HepG2 (cell line): Measurements from ENCODE around the gene ITK. TPM values are rescaled to one million over a fixed set of nuclear protein-coding genes. Genes with fewer than 3 reads are reported as not detected.

Experiments used
- ATF1 ChIP-seq: IDR thresholded peaks from 2 replicates; pipeline ENCODE4 v1.6.1; 2016; ENCODE audit warnings: mild to moderate bottlenecking, control low read depth
- DR1 ChIP-seq: sonication (generic); formaldehyde crosslinking; IDR thresholded peaks from 2 replicates; pipeline ENCODE4 v1.8.0; 2021; ENCODE audit warnings: mild to moderate bottlenecking, missing genetic modification reagents, inconsistent platforms
- JUNB ChIP-seq: sonication (generic); formaldehyde crosslinking; IDR thresholded peaks from 2 replicates; pipeline ENCODE4 v1.8.0; 2022; ENCODE audit warnings: missing genetic modification reagents, mild to moderate bottlenecking, borderline replicate concordance
- KDM3A ChIP-seq: IDR thresholded peaks from 2 replicates; pipeline ENCODE4 v1.6.1; 2018; ENCODE audit warnings: low read depth, missing compliant biosample characterization
- KDM5A ChIP-seq: fragments of 200-600 bp; sonication (generic); IDR thresholded peaks from 2 replicates; pipeline ENCODE4 v1.7.0; 2018; ENCODE audit warnings: antibody characterized with exemption, mild to moderate bottlenecking, low read length, borderline replicate concordance
- NCOA5 ChIP-seq: sonication (generic); formaldehyde crosslinking; IDR thresholded peaks from 2 replicates; pipeline ENCODE4 v1.4.0; 2020; ENCODE audit warnings: missing genetic modification reagents
- POLR2AphosphoS2 ChIP-seq: IDR thresholded peaks from 2 replicates; pipeline ENCODE4 v1.6.1; 2011; ENCODE audit warnings: low read depth, low read length, improper control_type of control experiment
- RAD21 ChIP-seq: fragments of 450-650 bp; formaldehyde crosslinking; IDR thresholded peaks from 2 replicates; pipeline ENCODE4 v1.5.0; 2020; ENCODE audit warnings: mild to moderate bottlenecking
- SP2 ChIP-seq: sonication (generic); formaldehyde crosslinking; IDR thresholded peaks from 2 replicates; pipeline ENCODE4 v1.5.1; 2020; ENCODE audit warnings: mild to moderate bottlenecking, missing genetic modification reagents
- SRSF1 ChIP-seq: fragments of 200-400 bp; formaldehyde crosslinking; optimal IDR thresholded peaks from 2 replicates; pipeline ENCODE3; 2017; ENCODE audit warnings: mild to moderate bottlenecking, low read depth, low read length, moderate library complexity
- THAP8 ChIP-seq: sonication (generic); formaldehyde crosslinking; IDR thresholded peaks from 2 replicates; pipeline ENCODE4 v1.5.1; 2020; ENCODE audit warnings: missing genetic modification reagents, mild to moderate bottlenecking, borderline replicate concordance
- YEATS2 ChIP-seq: sonication (generic); formaldehyde crosslinking; IDR thresholded peaks from 2 replicates; pipeline ENCODE4 v1.4.0; 2020; ENCODE audit warnings: missing genetic modification reagents, borderline replicate concordance
- YY1 ChIP-seq: IDR thresholded peaks from 2 replicates; pipeline ENCODE4 v1.6.1; 2011; ENCODE audit warnings: low read length, low read depth, moderate library complexity, mild to moderate bottlenecking; ENCODE audit not compliant: insufficient read depth, insufficient replicate concordance
- ZEB1 ChIP-seq: IDR thresholded peaks from 2 replicates; pipeline ENCODE4 v1.6.1; 2012; ENCODE audit warnings: mild to moderate bottlenecking, low read depth, inconsistent platforms; ENCODE audit not compliant: insufficient replicate concordance
- ZHX1 ChIP-seq: sonication (generic); formaldehyde crosslinking; IDR thresholded peaks from 2 replicates; pipeline ENCODE4 v1.8.1; 2022; ENCODE audit warnings: low read depth, mild to moderate bottlenecking, missing genetic modification reagents
- ZNF121 ChIP-seq: sonication (generic); formaldehyde crosslinking; IDR thresholded peaks from 2 replicates; pipeline ENCODE4 v1.5.0; 2020; ENCODE audit warnings: mild to moderate bottlenecking, missing genetic modification reagents
- ZNF143 ChIP-seq: sonication (generic); formaldehyde crosslinking; IDR thresholded peaks from 2 replicates; pipeline ENCODE4 v1.4.0; 2020; ENCODE audit warnings: missing genetic modification reagents
- ZNF230 ChIP-seq: sonication (generic); formaldehyde crosslinking; IDR thresholded peaks from 2 replicates; pipeline ENCODE4 v1.4.0; 2020; ENCODE audit warnings: mild to moderate bottlenecking, missing genetic modification reagents
- ZNF276 ChIP-seq: sonication (generic); formaldehyde crosslinking; IDR thresholded peaks from 2 replicates; pipeline ENCODE4 v1.4.0; 2020; ENCODE audit warnings: mild to moderate bottlenecking, low read depth, missing genetic modification reagents
- ZNF672 ChIP-seq: sonication (generic); formaldehyde crosslinking; IDR thresholded peaks from 2 replicates; pipeline ENCODE4 v1.8.1; 2022; ENCODE audit warnings: missing genetic modification reagents
- ZNF772 ChIP-seq: sonication (generic); formaldehyde crosslinking; IDR thresholded peaks from 2 replicates; pipeline ENCODE4 v1.5.0; 2020; ENCODE audit warnings: mild to moderate bottlenecking, missing genetic modification reagents
- polyA plus RNA-seq, 8 experiments: library from polyadenylated mRNA; depleted of rRNA in 3 of 8; stranded (reverse) in 7 of 8; unstranded in 1 of 8; fragments of >200 nt; fragmentation: Illumina TruSeq in 4 of 8; extraction: Trizol in 4 of 8; gene quantifications; 2 replicates each; pipeline versions ENCODE4 v1.2.1 to v1.2.3, GENCODE V29; 2011 to 2016; ENCODE audit warnings: low read depth in 4 of 8, missing spikeins in 1 of 8, mixed read lengths in 1 of 8; ENCODE audit not compliant: insufficient read depth in 1 of 8
- total RNA-seq, 5 experiments: library from RNA; depleted of rRNA; stranded (reverse); fragments of >200 nt; fragmentation: Illumina TruSeq; extraction: Trizol; gene quantifications; 2 replicates each; pipeline ENCODE4 v1.2.3, GENCODE V29; 2016; ENCODE audit warnings: low read depth in 1 of 5
- TF ChIP-seq, protein P1 (sequence below): sonication (generic); formaldehyde crosslinking; IDR thresholded peaks from 2 replicates; pipeline ENCODE4 v1.5.0; 2020; ENCODE audit warnings: missing genetic modification reagents

ITK gene
- total and polyA plus RNA-seq, 2 of the 13 experiments (the other 11 are each of a cell fraction or from before 2014, with no cell fraction given): 0.01 TPM; not detected in 1

- TF ChIP-seq YEATS2 (peak; percentile 84; the same call in 1 of the 2 replicates), ZNF672 (CRISPR knock-in tag) (no peak), YY1 (no peak), ZNF772 (peak; percentile 80; the same call in 1 of the 2 replicates), ATF1 (peak; percentile 75), NCOA5 (CRISPR knock-in tag) (no peak), SRSF1 (no peak), JUNB (CRISPR knock-in tag) (no peak), DR1 (no peak), KDM5A (no peak), RAD21 (CRISPR knock-in tag) (no peak), KDM3A (CRISPR knock-in tag) (peak; percentile 84; the same call in 1 of the 2 replicates), THAP8 (no peak), SP2 (CRISPR knock-in tag) (no peak), ZHX1 (CRISPR knock-in tag) (peak; percentile 70; the same call in 1 of the 2 replicates), ZNF143 (CRISPR knock-in tag) (no peak), ZNF276 (CRISPR knock-in tag) (peak; percentile 84; the same call in 1 of the 2 replicates), ZNF121 (no peak), POLR2AphosphoS2 (no peak), ZNF230 (CRISPR knock-in tag) (peak; percentile 82), ZEB1 (peak; percentile 33)
- TF ChIP-seq, protein P1, sequence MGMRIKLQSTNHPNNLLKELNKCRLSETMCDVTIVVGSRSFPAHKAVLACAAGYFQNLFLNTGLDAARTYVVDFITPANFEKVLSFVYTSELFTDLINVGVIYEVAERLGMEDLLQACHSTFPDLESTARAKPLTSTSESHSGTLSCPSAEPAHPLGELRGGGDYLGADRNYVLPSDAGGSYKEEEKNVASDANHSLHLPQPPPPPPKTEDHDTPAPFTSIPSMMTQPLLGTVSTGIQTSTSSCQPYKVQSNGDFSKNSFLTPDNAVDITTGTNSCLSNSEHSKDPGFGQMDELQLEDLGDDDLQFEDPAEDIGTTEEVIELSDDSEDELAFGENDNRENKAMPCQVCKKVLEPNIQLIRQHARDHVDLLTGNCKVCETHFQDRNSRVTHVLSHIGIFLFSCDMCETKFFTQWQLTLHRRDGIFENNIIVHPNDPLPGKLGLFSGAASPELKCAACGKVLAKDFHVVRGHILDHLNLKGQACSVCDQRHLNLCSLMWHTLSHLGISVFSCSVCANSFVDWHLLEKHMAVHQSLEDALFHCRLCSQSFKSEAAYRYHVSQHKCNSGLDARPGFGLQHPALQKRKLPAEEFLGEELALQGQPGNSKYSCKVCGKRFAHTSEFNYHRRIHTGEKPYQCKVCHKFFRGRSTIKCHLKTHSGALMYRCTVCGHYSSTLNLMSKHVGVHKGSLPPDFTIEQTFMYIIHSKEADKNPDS (CRISPR knock-in tag): no peak
These were observed 110.5 kb downstream of the ITK start (continued) for GRCh38 chr5:157290981-157291711.
